Rectal smooth muscle tissue (tissue), 1 donor: Measurements from ENCODE around the gene PPHLN1.
"Not testable (repeated sequence)": the region's sequence is repeated elsewhere in the genome, so short reads cannot be mapped to it uniquely, and the experiment has no call there.

ENCODE experiments used
- H3K27ac ChIP-seq: one replicate; pipeline ENCODE4 v1.7.0; 2013; ENCODE audit warnings: low read depth, low read length, inconsistent platforms
- H3K27me3 ChIP-seq: one replicate; pipeline ENCODE4 v1.7.0; 2013; ENCODE audit warnings: low read length; ENCODE audit not compliant: control insufficient read depth, insufficient read depth
- H3K36me3 ChIP-seq: one replicate; pipeline ENCODE4 v1.7.0; 2013; ENCODE audit warnings: low read length; ENCODE audit not compliant: control insufficient read depth, insufficient read depth
- H3K4me1 ChIP-seq: one replicate; pipeline ENCODE4 v1.7.0; 2013; ENCODE audit warnings: low read length; ENCODE audit not compliant: control insufficient read depth, insufficient read depth
- H3K4me3 ChIP-seq: one replicate; pipeline ENCODE4 v1.7.0; 2013; ENCODE audit warnings: low read length
- H3K9ac ChIP-seq: one replicate; pipeline ENCODE4 v1.7.0; 2013; ENCODE audit warnings: low read length

PPHLN1 gene

DNA sequence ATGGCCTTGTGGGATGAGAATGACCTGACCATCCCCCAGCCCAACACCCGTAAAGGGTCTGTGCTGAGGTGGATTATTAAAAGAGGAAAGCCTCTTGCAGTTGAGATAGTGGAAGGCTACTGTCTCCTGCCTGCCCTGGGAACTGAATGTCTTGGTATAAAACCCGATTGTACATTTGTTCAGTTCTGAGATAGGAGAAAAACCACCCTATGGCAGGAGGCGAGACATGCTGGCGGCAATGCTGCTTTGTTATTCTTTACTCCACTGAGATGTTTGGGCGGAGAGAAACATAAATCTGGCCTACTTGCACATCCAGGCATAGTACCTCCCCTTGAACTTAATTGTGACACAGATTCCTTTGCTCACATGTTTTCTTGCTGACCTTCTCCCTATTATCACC is 62.1 kb downstream of the PPHLN1 start:
- H3K4me3 ChIP-seq, H3K27me3 ChIP-seq, H3K4me1 ChIP-seq, H3K36me3 ChIP-seq, H3K27ac ChIP-seq, H3K9ac ChIP-seq: not testable (repeated sequence)

GRCh38 chr12:42394429-42394828 is 68.5 kb downstream of the PPHLN1 start:
- Histone ChIP-seq H3K9ac (no peak overlapping the region), H3K36me3 (no peaks in the 10 kb centered on the region), H3K27ac (no peak overlapping the region), H3K27me3 (no peaks in the 10 kb centered on the region), H3K4me3 (no peak overlapping the region), H3K4me1 (no peaks in the 10 kb centered on the region)

GRCh38 chr12:42396473-42397259 is 70.7 kb downstream of the PPHLN1 start:
- H3K4me1 ChIP-seq, result no peaks in the 10 kb centered on the region
- no peak overlapping the region for H3K9ac ChIP-seq
- H3K4me3 ChIP-seq, result no peak overlapping the region
- H3K36me3 ChIP-seq, result peaks cover 2% of the 10 kb centered on the region
- H3K27ac ChIP-seq, result no peak overlapping the region
- H3K27me3 ChIP-seq, result no peaks in the 10 kb centered on the region

DNA sequence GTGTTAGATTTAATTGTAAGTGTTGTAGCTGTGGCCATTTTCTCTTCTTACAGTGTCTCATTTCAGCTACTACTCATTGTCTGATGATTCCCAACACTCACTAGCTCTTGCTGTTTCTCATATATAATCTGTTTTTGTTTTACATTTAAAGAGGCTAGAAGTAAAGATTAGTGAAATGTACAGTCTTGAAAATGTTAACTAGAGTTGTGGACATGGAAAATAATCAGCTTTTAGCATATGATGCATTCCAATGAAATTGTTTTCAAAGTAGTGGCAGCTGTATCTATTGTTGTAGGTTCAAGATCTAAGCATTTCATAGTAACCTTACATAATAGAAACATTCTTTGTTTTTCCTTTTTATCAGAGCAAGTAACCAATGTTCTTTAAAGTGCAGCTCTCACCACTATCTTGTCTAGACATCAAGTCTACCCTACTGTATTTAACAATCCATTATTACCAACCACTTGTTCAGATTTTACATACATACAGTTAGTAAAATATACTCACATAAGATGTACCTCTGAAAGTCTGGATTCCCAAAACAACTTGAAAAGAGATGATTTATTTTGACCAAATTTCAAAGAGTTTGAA is 76.9 kb downstream of the PPHLN1 start:
- Histone ChIP-seq H3K27me3 (no peaks in the 10 kb centered on the region), H3K36me3 (peaks cover 2% of the 10 kb centered on the region), H3K27ac (no peak overlapping the region)

GRCh38 chr12:42407306-42407705 is 81.3 kb downstream of the PPHLN1 start:
- Histone ChIP-seq H3K27me3 (no peaks in the 10 kb centered on the region), H3K27ac (no peak overlapping the region), H3K36me3 (no peaks in the 10 kb centered on the region), H3K9ac (no peak overlapping the region), H3K4me3 (no peak overlapping the region), H3K4me1 (no peaks in the 10 kb centered on the region)

More for the DNA sequence above, 76.9 kb downstream of the PPHLN1 start:
- Histone ChIP-seq H3K9ac (no peak overlapping the region), H3K4me3 (no peak overlapping the region), H3K4me1 (no peaks in the 10 kb centered on the region)

- H3K4me1 ChIP-seq, result no peaks in the 10 kb centered on the region
- H3K9ac ChIP-seq, result no peak overlapping the region
- no peak overlapping the region for H3K27ac ChIP-seq
- no peaks in the 10 kb centered on the region for H3K27me3 ChIP-seq
- H3K36me3 ChIP-seq, result no peaks in the 10 kb centered on the region
- no peak overlapping the region for H3K4me3 ChIP-seq
Observed at GRCh38 chr12:42409471-42409870, 83.5 kb downstream of the PPHLN1 start.

- no peak overlapping the region for H3K27ac ChIP-seq
- no peaks in the 10 kb centered on the region for H3K27me3 ChIP-seq
- H3K9ac ChIP-seq, result no peak overlapping the region
- no peak overlapping the region for H3K4me3 ChIP-seq
- no peaks in the 10 kb centered on the region for H3K4me1 ChIP-seq
- no peaks in the 10 kb centered on the region for H3K36me3 ChIP-seq
Observed at GRCh38 chr12:42410340-42410739, 84.4 kb downstream of the PPHLN1 start.

DNA sequence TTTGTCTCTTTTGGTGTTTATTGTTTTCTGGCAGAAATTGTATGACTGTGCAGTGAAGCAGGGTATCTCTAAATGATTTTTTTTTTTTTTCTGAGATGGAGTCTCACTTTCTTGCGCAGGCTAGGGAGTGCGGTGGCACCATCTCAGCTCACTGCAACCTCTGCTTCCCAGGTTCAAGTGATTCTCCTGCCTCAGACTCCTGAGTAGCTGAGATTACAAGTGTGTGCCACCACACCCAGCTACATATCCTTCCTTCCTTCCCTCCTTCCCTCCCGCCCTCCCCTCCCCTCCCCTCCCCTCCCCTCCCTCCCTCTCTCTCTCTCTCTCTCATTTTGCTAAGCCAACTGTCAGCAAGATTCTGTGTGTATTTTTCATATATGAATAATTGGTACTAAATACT is 94.4 kb downstream of the PPHLN1 start:
- Histone ChIP-seq H3K4me3 (no peak overlapping the region), H3K27ac (no peak overlapping the region), H3K4me1 (no peaks in the 10 kb centered on the region), H3K27me3 (no peaks in the 10 kb centered on the region), H3K9ac (no peak overlapping the region), H3K36me3 (no peaks in the 10 kb centered on the region)

DNA sequence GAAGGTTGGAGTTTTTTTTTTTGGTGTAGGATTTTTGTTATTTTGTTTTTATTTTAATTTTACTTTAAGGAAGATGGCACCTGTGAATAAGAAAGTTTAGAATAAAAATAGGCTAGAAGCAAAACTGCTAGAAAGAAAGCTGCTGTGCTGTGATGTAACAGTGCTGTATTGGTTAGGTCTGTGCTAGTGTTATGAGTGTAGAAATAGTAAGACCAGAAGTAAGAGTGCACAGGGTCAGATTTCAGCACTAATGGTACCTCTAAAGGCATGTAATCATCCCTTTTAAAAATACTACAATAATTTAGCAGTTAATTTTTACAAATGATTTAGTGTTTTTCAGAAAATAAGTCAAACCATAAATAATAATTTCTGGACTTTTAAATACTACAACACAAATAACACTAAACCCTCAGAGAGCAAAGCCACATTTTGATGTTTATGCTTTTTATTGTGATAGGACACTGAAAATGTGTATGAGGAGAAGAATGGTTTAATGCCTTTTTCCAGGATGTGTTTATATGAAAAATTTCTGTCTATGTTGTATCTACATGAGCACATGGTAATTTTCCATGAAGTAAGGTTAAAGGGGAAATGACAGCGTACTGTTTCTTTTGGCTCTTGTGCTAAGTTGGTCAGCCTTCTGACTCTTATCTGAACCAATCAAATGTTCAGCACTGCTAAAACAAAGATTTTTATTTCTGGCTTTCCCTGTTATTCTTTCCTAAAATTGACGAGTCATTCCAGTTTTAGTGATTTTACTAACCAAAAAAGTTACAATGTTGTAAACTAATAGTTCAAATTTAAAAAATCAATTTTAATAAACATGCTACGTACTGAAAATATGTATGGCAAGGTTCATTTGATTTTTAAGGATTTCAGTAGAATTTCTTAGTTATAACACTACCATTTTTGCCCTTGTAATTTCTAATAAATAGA is 96.1 kb downstream of the PPHLN1 start:
- Histone ChIP-seq H3K9ac (no peak overlapping the region), H3K4me1 (no peaks in the 10 kb centered on the region), H3K36me3 (no peaks in the 10 kb centered on the region), H3K27me3 (no peaks in the 10 kb centered on the region), H3K4me3 (no peak overlapping the region), H3K27ac (no peak overlapping the region)

GRCh38 chr12:42422785-42423184 is 96.8 kb downstream of the PPHLN1 start:
- H3K9ac ChIP-seq, result no peak overlapping the region
- no peaks in the 10 kb centered on the region for H3K36me3 ChIP-seq
- no peak overlapping the region for H3K27ac ChIP-seq
- H3K27me3 ChIP-seq, result no peaks in the 10 kb centered on the region
- no peaks in the 10 kb centered on the region for H3K4me1 ChIP-seq
- no peak overlapping the region for H3K4me3 ChIP-seq

DNA sequence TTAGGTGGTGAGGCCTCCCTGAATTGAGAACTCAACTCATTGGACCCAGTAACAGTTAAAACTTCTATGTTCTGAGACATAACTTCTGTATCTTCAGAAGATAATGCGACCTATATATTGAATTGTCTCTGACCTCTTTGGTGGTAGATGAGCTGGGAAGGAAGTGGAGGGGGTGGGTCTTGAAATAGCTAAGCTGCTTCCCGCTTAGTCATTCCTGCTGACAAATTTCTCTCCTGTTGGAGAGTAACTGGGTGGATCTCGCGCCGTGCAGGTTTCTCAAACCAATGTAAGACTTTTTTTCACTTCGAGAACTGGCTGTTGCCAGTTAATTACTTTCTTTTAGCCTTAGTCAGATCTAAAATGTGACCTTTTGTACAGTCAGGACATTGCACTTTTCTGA is 100.8 kb downstream of the PPHLN1 start:
- no peaks in the 10 kb centered on the region for H3K36me3 ChIP-seq
- H3K9ac ChIP-seq, result no peak overlapping the region
- no peaks in the 10 kb centered on the region for H3K4me1 ChIP-seq
- H3K27me3 ChIP-seq, result no peaks in the 10 kb centered on the region
- H3K27ac ChIP-seq, result no peak overlapping the region
- H3K4me3 ChIP-seq, result no peak overlapping the region

DNA sequence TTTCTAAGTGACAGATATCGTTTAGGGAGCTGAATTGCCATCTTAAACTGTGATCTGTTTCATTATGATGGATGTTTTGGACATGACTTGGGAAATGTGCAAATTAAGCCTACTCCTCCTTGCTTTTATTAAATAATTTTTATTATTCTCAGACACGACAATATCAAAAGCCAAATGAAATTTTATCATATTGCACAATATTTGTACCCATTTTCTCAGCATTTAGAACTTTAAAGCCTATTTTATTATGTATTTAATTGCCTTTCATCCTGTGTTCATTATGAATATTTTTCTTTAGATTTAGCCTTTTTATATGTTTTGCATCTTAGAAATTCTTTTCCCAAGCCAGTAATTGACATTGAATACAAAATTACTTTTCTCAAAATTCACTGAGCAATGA is 102.9 kb downstream of the PPHLN1 start:
- Histone ChIP-seq H3K9ac (no peak overlapping the region), H3K27ac (no peak overlapping the region), H3K36me3 (no peaks in the 10 kb centered on the region), H3K4me3 (no peak overlapping the region), H3K4me1 (no peaks in the 10 kb centered on the region), H3K27me3 (no peaks in the 10 kb centered on the region)
